NCI-H524 (cell line): ENCODE measurements around the gene C20orf204.

ENCODE experiments used
- DNase-seq, 2 experiments: peaks; one replicate each; lab custom pipeline; 2025; lab: John Stamatoyannopoulos, UW

Gene C20orf204

GRCh38 chr20:64056639-64056888 lies 20.6 kb downstream of the C20orf204 start:
- no peak for DNase-seq

- DNase-seq, result no peak
Observed at GRCh38 chr20:64056889-64057627, 21.1 kb downstream of the C20orf204 start.

GRCh38 chr20:64057628-64058498 lies 21.9 kb downstream of the C20orf204 start:
- DNase-seq, result peak; percentile 43 to 52

GRCh38 chr20:64058536-64058935 lies 22.6 kb downstream of the C20orf204 start:
- DNase-seq, result no peak

- DNase-seq, result no peak
Observed at GRCh38 chr20:64062276-64062595, 26.3 kb downstream of the C20orf204 start.

- peak; percentile 87 to 95 for DNase-seq
Observed at GRCh38 chr20:64062596-64063388, 26.8 kb downstream of the C20orf204 start, which contains the start of gene TCEA2. TSS of gene TCEA2 (plus strand) at chr20:64063198. CDS start at chr20:64063313, 115 bp downstream.

- no peak for DNase-seq
Observed at GRCh38 chr20:64063389-64064144, 27.6 kb downstream of the C20orf204 start.

- no peak for DNase-seq
Observed at GRCh38 chr20:64064145-64064698, 28.2 kb downstream of the C20orf204 start.

GRCh38 chr20:64065062-64065973 lies 29.3 kb downstream of the C20orf204 start:
- no peak for DNase-seq

- no peak for DNase-seq
Observed at GRCh38 chr20:64065974-64066343, 30.0 kb downstream of the C20orf204 start.

GRCh38 chr20:64067005-64067632 lies 31.1 kb downstream of the C20orf204 start:
- no peak for DNase-seq

GRCh38 chr20:64067733-64068307 lies 31.8 kb downstream of the C20orf204 start:
- DNase-seq, result no peak

- no peak for DNase-seq
Observed at GRCh38 chr20:64068386-64069208, 32.6 kb downstream of the C20orf204 start.

- no peak for DNase-seq
Observed at GRCh38 chr20:64069209-64069613, 33.2 kb downstream of the C20orf204 start.

GRCh38 chr20:64069614-64070243 lies 33.7 kb downstream of the C20orf204 start:
- DNase-seq, result peak in 1 of 2 experiments; percentile 35

- DNase-seq, result no peak
Observed at GRCh38 chr20:64070244-64070993, 34.4 kb downstream of the C20orf204 start.
